ENCODE results near the gene VMP1.
"Not testable (repeated sequence)": the region's sequence is repeated elsewhere in the genome, so short reads cannot be mapped to it uniquely, and the experiment has no call there.

Gene VMP1

GRCh38 chr17:59851439-59852375 lies 144.3 kb downstream of the VMP1 start:
- H3K4me3 ChIP-seq (ENCODE audit: low read depth, low read length): no peak overlapping the region
- TF ChIP-seq MAX (IDR thresholded peaks at IDR 0.05; ENCODE audit: low read depth, low read length) (0 out of 2 replicates have a peak, but pooled peaks have one; percentile 9), CTCF (IDR thresholded peaks at IDR 0.05; ENCODE audit: low read depth, low read length) (no peak)

GRCh38 chr17:59852847-59853167 lies 145.4 kb downstream of the VMP1 start:
- H3K4me3 ChIP-seq (ENCODE audit: low read depth, low read length); DNase-seq (ENCODE audit: low read depth): not testable (repeated sequence)

More at GRCh38 chr17:59851439-59852375, 144.3 kb downstream of the VMP1 start:
- DNase-seq (ENCODE audit: low read depth): no peak

- peak; percentile 40 for DNase-seq (ENCODE audit: low read depth)
- H3K4me3 ChIP-seq (ENCODE audit: low read depth, low read length): no peak overlapping the region
- 0 out of 2 replicates have a peak, but pooled peaks have one; percentile 21 for TF ChIP-seq MAX (IDR thresholded peaks at IDR 0.05; ENCODE audit: low read depth, low read length)
- TF ChIP-seq CTCF (IDR thresholded peaks at IDR 0.05; ENCODE audit: low read depth, low read length): peak; percentile 22
- TF ChIP-seq MYC (IDR thresholded peaks at IDR 0.05; ENCODE audit: low read depth, low read length): peak; percentile 33; the same call in 1 of the 2 replicates
- no peak for TF ChIP-seq POLR2A (IDR thresholded peaks at IDR 0.05; ENCODE audit: extremely low read depth, insufficient read length)
Measured at GRCh38 chr17:59853168-59853918, 145.9 kb downstream of the VMP1 start.

- not testable (repeated sequence) for DNase-seq (ENCODE audit: low read depth); H3K4me3 ChIP-seq (ENCODE audit: low read depth, low read length)
Measured at GRCh38 chr17:59853919-59854729, 146.7 kb downstream of the VMP1 start.

GRCh38 chr17:59856859-59857794 lies 149.7 kb downstream of the VMP1 start:
- H3K4me3 ChIP-seq (ENCODE audit: low read depth, low read length): no peak overlapping the region
- no peak for DNase-seq (ENCODE audit: low read depth)
- TF ChIP-seq MAX (IDR thresholded peaks at IDR 0.05; ENCODE audit: low read depth, low read length) (no peak), POLR2A (IDR thresholded peaks at IDR 0.05; ENCODE audit: extremely low read depth, insufficient read length) (no peak), CTCF (IDR thresholded peaks at IDR 0.05; ENCODE audit: low read depth, low read length) (no peak), MYC (IDR thresholded peaks at IDR 0.05; ENCODE audit: low read depth, low read length) (no peak)

GRCh38 chr17:59858167-59858816 lies 150.8 kb downstream of the VMP1 start:
- H3K4me3 ChIP-seq (ENCODE audit: low read depth, low read length): no peak overlapping the region
- TF ChIP-seq MAX (IDR thresholded peaks at IDR 0.05; ENCODE audit: low read depth, low read length) (no peak), POLR2A (IDR thresholded peaks at IDR 0.05; ENCODE audit: extremely low read depth, insufficient read length) (no peak), MYC (IDR thresholded peaks at IDR 0.05; ENCODE audit: low read depth, low read length) (no peak), CTCF (IDR thresholded peaks at IDR 0.05; ENCODE audit: low read depth, low read length) (no peak)
- DNase-seq (ENCODE audit: low read depth): no peak

Data from NB4 (cell line).